Neural cell (in vitro differentiated cells): ENCODE data around the gene ROBO1. TPM values are rescaled to one million over a fixed set of nuclear protein-coding genes. Genes with fewer than 3 reads are reported as not detected.

Source experiments
- H2AFZ ChIP-seq: fragments of 200-600, 300-800 bp; sonication (generic), shearing (Covaris generic); 2 replicates; pipeline ENCODE4 v1.6.0; 2014; ENCODE audit warnings: low read depth, mild to moderate bottlenecking, antibody characterized with exemption, low read length, moderate library complexity
- H3F3A ChIP-seq: fragments of 200-600 bp; shearing (Covaris generic); 2 replicates; pipeline ENCODE4 v1.6.1; 2016; ENCODE audit warnings: mild to moderate bottlenecking, moderate library complexity, mixed read lengths, antibody characterized with exemption, low read length; ENCODE audit not compliant: insufficient read depth, poor library complexity, severe bottlenecking
- H3K27ac ChIP-seq: fragments of 200-600, 300-800 bp; sonication (generic), shearing (Covaris generic); 2 replicates; pipeline ENCODE4 v1.5.1; 2014; ENCODE audit warnings: mild to moderate bottlenecking, low read length, moderate library complexity
- H3K27me3 ChIP-seq: fragments of 300-800, 200-600 bp; sonication (generic), shearing (Covaris generic); 2 replicates; pipeline ENCODE4 v1.6.0; 2014; ENCODE audit warnings: mild to moderate bottlenecking, low read depth, low read length, moderate library complexity; ENCODE audit not compliant: insufficient read depth
- H3K36me3 ChIP-seq: fragments of 300-800, 200-600 bp; sonication (generic), shearing (Covaris generic); 2 replicates; pipeline ENCODE4 v1.5.1; 2014; ENCODE audit warnings: mild to moderate bottlenecking, antibody characterized with exemption, low read length, moderate library complexity; ENCODE audit not compliant: insufficient read depth
- H3K4me2 ChIP-seq: fragments of 300-800, 200-600 bp; sonication (generic), shearing (Covaris generic); 2 replicates; pipeline ENCODE4 v1.6.0; 2014; ENCODE audit warnings: mild to moderate bottlenecking, low read length
- H3K4me3 ChIP-seq: fragments of 300-800, 200-600 bp; sonication (generic), shearing (Covaris generic); 2 replicates; pipeline ENCODE4 v1.5.1; 2014; ENCODE audit warnings: mild to moderate bottlenecking, low read length, moderate library complexity
- H3K79me2 ChIP-seq: fragments of 200-600 bp; shearing (Covaris generic); replicated peaks from 2 replicates; pipeline ENCODE4 v1.6.0; 2014; ENCODE audit warnings: mild to moderate bottlenecking, low read length, moderate library complexity; ENCODE audit not compliant: insufficient read depth
- H3K9ac ChIP-seq: fragments of 300-800, 200-600 bp; sonication (generic), shearing (Covaris generic); 2 replicates; pipeline ENCODE4 v1.6.1; 2016; ENCODE audit warnings: mild to moderate bottlenecking, low read length, mixed read lengths
- H3K9me2 ChIP-seq: fragments of 200-600 bp; shearing (Covaris generic); 2 replicates; pipeline ENCODE4 v1.6.1; 2016; ENCODE audit warnings: mild to moderate bottlenecking, low read length, mixed read lengths; ENCODE audit not compliant: insufficient read depth
- H3K9me3 ChIP-seq: fragments of 200-600, 300-800 bp; sonication (generic), shearing (Covaris generic); 2 replicates; pipeline ENCODE4 v1.6.1; 2016; ENCODE audit warnings: mild to moderate bottlenecking, mixed run types, low read length, moderate library complexity, mixed read lengths
- H4K20me1 ChIP-seq: fragments of 200-600 bp; shearing (Covaris generic); 2 replicates; pipeline ENCODE4 v1.6.1; 2016; ENCODE audit warnings: mild to moderate bottlenecking, mixed run types; ENCODE audit not compliant: insufficient read depth
- CTCF ChIP-seq: fragments of 450-650 bp; IDR thresholded peaks from 2 replicates; pipeline ENCODE4 v1.5.1; 2014; ENCODE audit warnings: antibody characterized with exemption, mild to moderate bottlenecking, moderate library complexity; ENCODE audit not compliant: poor library complexity, severe bottlenecking
- EP300 ChIP-seq: fragments of 450-650 bp; conservative IDR thresholded peaks from 2 replicates; pipeline ENCODE4 v1.6.1; 2014; ENCODE audit warnings: antibody characterized with exemption, mild to moderate bottlenecking, moderate library complexity; ENCODE audit not compliant: poor library complexity, severe bottlenecking
- EZH2 ChIP-seq: fragments of 200-600, 300-800 bp; shearing (Covaris generic), sonication (generic); IDR thresholded peaks from 2 replicates; pipeline ENCODE4 v1.6.1; 2014; ENCODE audit warnings: antibody characterized with exemption, low read length, borderline replicate concordance, mild to moderate bottlenecking; ENCODE audit not compliant: insufficient read depth, poor library complexity, severe bottlenecking
- MXI1 ChIP-seq: fragments of 450-650 bp; conservative IDR thresholded peaks from 2 replicates; pipeline ENCODE4 v1.6.1; 2014; ENCODE audit warnings: antibody characterized with exemption, mild to moderate bottlenecking; ENCODE audit not compliant: poor library complexity, severe bottlenecking
- POLR2AphosphoS5 ChIP-seq: IDR thresholded peaks from 2 replicates; pipeline ENCODE4 v1.6.1; 2012
- RAD21 ChIP-seq: fragments of 450-650 bp; conservative IDR thresholded peaks from 2 replicates; pipeline ENCODE4 v1.6.1; 2014; ENCODE audit warnings: antibody characterized with exemption, mild to moderate bottlenecking, moderate library complexity
- SMC3 ChIP-seq: fragments of 450-650 bp; conservative IDR thresholded peaks from 2 replicates; pipeline ENCODE4 v1.6.1; 2014; ENCODE audit warnings: antibody characterized with exemption, mild to moderate bottlenecking, moderate library complexity; ENCODE audit not compliant: poor library complexity
- TAF1 ChIP-seq: IDR thresholded peaks from 2 replicates; pipeline ENCODE4 v1.6.1; 2012; ENCODE audit warnings: low read depth
- polyA plus RNA-seq: library from polyadenylated mRNA; depleted of rRNA; stranded (reverse); fragments of >200 nt; gene quantifications from 2 replicates; pipeline ENCODE4 v1.2.3, GENCODE V29; 2014
- TF ChIP-seq, protein P1 (sequence below): IDR thresholded peaks from 2 replicates; pipeline ENCODE4 v1.6.1; 2012; ENCODE audit warnings: borderline replicate concordance

Gene ROBO1
- polyA plus RNA-seq, 1 donor from 2014 or later, result 183 TPM

DNA sequence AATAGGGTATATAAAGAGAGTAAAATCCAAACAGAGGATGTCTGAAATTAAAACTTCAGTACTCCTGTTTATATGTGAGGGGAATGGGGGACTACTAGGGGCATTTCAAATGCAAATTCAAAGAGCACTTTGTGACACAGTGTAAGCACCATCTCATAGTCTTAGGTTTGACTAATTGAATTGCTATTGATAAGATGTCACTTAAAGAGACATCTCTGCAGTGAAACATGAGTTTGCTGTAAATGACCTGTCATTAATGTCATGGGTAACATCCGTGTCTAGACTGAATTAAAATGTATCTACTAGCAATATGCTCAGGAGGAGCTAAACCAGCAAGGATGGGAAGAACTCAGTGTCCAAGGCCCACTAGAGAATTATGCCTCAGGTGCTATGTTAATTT lies 41.0 kb downstream of the ROBO1 start:
- H3K27me3 ChIP-seq, result no peaks in the 10 kb centered on the region
- H2AFZ ChIP-seq, result no peak overlapping the region
- no peak overlapping the region for H3K27ac ChIP-seq
- TF ChIP-seq, protein P1, sequence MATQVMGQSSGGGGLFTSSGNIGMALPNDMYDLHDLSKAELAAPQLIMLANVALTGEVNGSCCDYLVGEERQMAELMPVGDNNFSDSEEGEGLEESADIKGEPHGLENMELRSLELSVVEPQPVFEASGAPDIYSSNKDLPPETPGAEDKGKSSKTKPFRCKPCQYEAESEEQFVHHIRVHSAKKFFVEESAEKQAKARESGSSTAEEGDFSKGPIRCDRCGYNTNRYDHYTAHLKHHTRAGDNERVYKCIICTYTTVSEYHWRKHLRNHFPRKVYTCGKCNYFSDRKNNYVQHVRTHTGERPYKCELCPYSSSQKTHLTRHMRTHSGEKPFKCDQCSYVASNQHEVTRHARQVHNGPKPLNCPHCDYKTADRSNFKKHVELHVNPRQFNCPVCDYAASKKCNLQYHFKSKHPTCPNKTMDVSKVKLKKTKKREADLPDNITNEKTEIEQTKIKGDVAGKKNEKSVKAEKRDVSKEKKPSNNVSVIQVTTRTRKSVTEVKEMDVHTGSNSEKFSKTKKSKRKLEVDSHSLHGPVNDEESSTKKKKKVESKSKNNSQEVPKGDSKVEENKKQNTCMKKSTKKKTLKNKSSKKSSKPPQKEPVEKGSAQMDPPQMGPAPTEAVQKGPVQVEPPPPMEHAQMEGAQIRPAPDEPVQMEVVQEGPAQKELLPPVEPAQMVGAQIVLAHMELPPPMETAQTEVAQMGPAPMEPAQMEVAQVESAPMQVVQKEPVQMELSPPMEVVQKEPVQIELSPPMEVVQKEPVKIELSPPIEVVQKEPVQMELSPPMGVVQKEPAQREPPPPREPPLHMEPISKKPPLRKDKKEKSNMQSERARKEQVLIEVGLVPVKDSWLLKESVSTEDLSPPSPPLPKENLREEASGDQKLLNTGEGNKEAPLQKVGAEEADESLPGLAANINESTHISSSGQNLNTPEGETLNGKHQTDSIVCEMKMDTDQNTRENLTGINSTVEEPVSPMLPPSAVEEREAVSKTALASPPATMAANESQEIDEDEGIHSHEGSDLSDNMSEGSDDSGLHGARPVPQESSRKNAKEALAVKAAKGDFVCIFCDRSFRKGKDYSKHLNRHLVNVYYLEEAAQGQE, result no peak
- TF ChIP-seq MXI1 (no peak), SMC3 (no peak), EZH2 (no peak), EP300 (peak; percentile 82), POLR2AphosphoS5 (peak; percentile 64), RAD21 (no peak), CTCF (no peak), TAF1 (no peak)
- peak overlapping the region; percentile 12 for H3K4me3 ChIP-seq
- no peak overlapping the region for H3K9ac ChIP-seq
- H3K79me2 ChIP-seq, result no peaks in the 10 kb centered on the region
- H3K9me2 ChIP-seq, result no peaks in the 10 kb centered on the region
- H3K36me3 ChIP-seq, result no peaks in the 10 kb centered on the region
- H3F3A ChIP-seq, result no peaks in the 10 kb centered on the region
- no peak overlapping the region for H3K4me2 ChIP-seq
- no peaks in the 10 kb centered on the region for H3K9me3 ChIP-seq
- no peaks in the 10 kb centered on the region for H4K20me1 ChIP-seq

DNA sequence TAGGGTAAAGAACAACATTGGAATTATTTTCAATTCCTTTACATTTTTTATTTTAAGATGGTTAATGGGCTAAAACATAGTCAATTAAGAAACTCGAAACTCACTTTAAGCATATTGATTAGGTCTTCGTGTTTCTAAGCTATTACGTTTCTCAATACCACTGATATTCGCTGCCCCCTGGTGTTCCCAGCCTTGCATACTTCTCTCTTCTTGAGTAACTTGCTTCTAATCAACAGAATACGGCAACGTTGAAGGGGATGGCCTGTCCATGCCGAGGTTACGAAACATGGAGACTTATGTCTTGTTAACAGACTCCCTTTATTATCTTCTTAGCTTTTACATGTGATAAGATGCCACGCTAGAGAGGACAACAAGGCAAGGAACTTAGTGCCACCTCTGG lies 43.6 kb downstream of the ROBO1 start:
- Histone ChIP-seq H3K4me2 (no peak overlapping the region), H3K9me3 (no peaks in the 10 kb centered on the region), H2AFZ (no peak overlapping the region), H3K4me3 (no peak overlapping the region), H3F3A (no peaks in the 10 kb centered on the region), H3K9me2 (no peaks in the 10 kb centered on the region), H3K79me2 (no peaks in the 10 kb centered on the region), H3K27ac (no peak overlapping the region), H3K36me3 (no peaks in the 10 kb centered on the region), H4K20me1 (no peaks in the 10 kb centered on the region), H3K27me3 (no peaks in the 10 kb centered on the region), H3K9ac (no peak overlapping the region)
- TF ChIP-seq RAD21 (no peak), CTCF (no peak), POLR2AphosphoS5 (no peak), TAF1 (no peak), EZH2 (no peak), SMC3 (no peak), EP300 (no peak), MXI1 (no peak)
- TF ChIP-seq, protein P1, result no peak
